Lower lobe of right lung (tissue), 2 donors: ENCODE measurements around the gene GARIN5A. TPM values are rescaled to one million over a fixed set of nuclear protein-coding genes. Genes with fewer than 3 reads are reported as not detected.

ENCODE experiments used
- ATAC-seq, 2 donors: fragments of 200-7000 bp; cut with Tn5 transposase; one replicate each; pipeline ENCODE4 v1.9.1; 2020 to 2022; ENCODE audit warnings: mild to moderate bottlenecking in 2 of 2, moderate library complexity in 2 of 2
- DNase-seq: peaks from one replicate; pipeline ENCODE4 v3.0.0-alpha.2; 2020
- H3K27ac ChIP-seq: fragments of 200-600 bp; one replicate; pipeline ENCODE4 v1.8.0; 2022
- H3K27me3 ChIP-seq: fragments of 200-600 bp; one replicate; pipeline ENCODE4 v1.8.0; 2022; ENCODE audit warnings: low read depth
- H3K36me3 ChIP-seq: fragments of 200-600 bp; one replicate; pipeline ENCODE4 v1.8.0; 2022; ENCODE audit warnings: mild to moderate bottlenecking
- H3K4me1 ChIP-seq: fragments of 200-600 bp; one replicate; pipeline ENCODE4 v1.8.0; 2022
- H3K4me3 ChIP-seq: fragments of 200-600 bp; one replicate; pipeline ENCODE4 v1.8.0; 2022; ENCODE audit warnings: mild to moderate bottlenecking
- H3K9me3 ChIP-seq: fragments of 200-600 bp; one replicate; pipeline ENCODE4 v1.8.0; 2022
- CTCF ChIP-seq: fragments of 200-600 bp; IDR thresholded peaks from one replicate; pipeline ENCODE4 v1.8.0; 2022; ENCODE audit warnings: antibody characterized with exemption, mild to moderate bottlenecking
- intact Hi-C: fragments of 100-400 bp; cut with DNase I; formaldehyde crosslinking; loops from one replicate; pipeline ENCODE4 v1.11.0; 2022
- total RNA-seq: library from RNA; stranded (reverse); fragmentation: NEBNext Ultra II Directional; extraction: Animal tissue kit (Norgen Biotek cat#: 25700); gene quantifications from one replicate; pipeline ENCODE4 v1.2.1, GENCODE V29; 2021
- donor health status: DM: no; HTN: yes; CAD: no; lungs with severe emphysema.

GARIN5A gene
- total RNA-seq, 1 donor from 2014 or later: 2.2 TPM

GRCh38 chr19:50417111-50418081 is 59.3 kb downstream of the GARIN5A start:
- Histone ChIP-seq H3K4me3 (no peak overlapping the region), H3K4me1 (no peaks in the 10 kb centered on the region), H3K9me3 (no peaks in the 10 kb centered on the region), H3K27me3 (peaks cover 48% of the 10 kb centered on the region), H3K36me3 (no peaks in the 10 kb centered on the region), H3K27ac (no peak overlapping the region)
- no peak for TF ChIP-seq CTCF
- intact Hi-C loops: no loop called here
- ATAC-seq (no peak), DNase-seq (no peak)

Other genes starting within 250 kb of the GARIN5A start
- gene KCNC3, start 147.5 kb downstream of the GARIN5A start, total RNA-seq: 11.1 TPM
- gene NAPSA, start 111.2 kb downstream of the GARIN5A start, total RNA-seq: 1,633 TPM
- gene NR1H2, start 100.4 kb downstream of the GARIN5A start, total RNA-seq: 100 TPM
- 35.1 TPM for gene POLD1, start 92.5 kb downstream of the GARIN5A start, total RNA-seq
- 0.12 TPM for gene SPIB, start 57.9 kb downstream of the GARIN5A start, total RNA-seq
- not detected for gene MYBPC2, start 44.0 kb downstream of the GARIN5A start, total RNA-seq
- 95.6 TPM for gene EMC10, start 341 bp downstream of the GARIN5A start, total RNA-seq
- 40.4 TPM for gene JOSD2, start 34.3 kb upstream of the GARIN5A start, total RNA-seq
- not detected for gene ASPDH, start 37.1 kb upstream of the GARIN5A start, total RNA-seq
- 3.9 TPM for gene LRRC4B, start 91.6 kb upstream of the GARIN5A start, total RNA-seq
- gene SYT3, start 163.0 kb upstream of the GARIN5A start, total RNA-seq: 1.2 TPM
- gene C19orf81, start 172.6 kb upstream of the GARIN5A start, total RNA-seq: 5.2 TPM
- 0.71 TPM for gene SHANK1, start 243.0 kb upstream of the GARIN5A start, total RNA-seq
- 9.8 TPM for gene CLEC11A, start 246.5 kb upstream of the GARIN5A start, total RNA-seq